T-helper 2 cell treated with Interferon-gamma antibody and Interleukin-4, amounts not matched to agents 5 μg/mL and 100 μg/mL, for 36 hours (primary cell): Measurements from ENCODE around the gene ADA.
A peak's percentile ranks its signal among the peaks of the same experiment; 100 is the strongest.
"Not testable (repeated sequence)": the region's sequence is repeated elsewhere in the genome, so short reads cannot be mapped to it uniquely, and the experiment has no call there.

Source experiments
- DNase-seq: peaks from one replicate; pipeline ENCODE4 v3.0.0; 2021; ENCODE audit warnings: low spot score
- H3K27ac Mint-ChIP-seq: one replicate; pipeline ENCODE4 v1.8.0; 2021; ENCODE audit warnings: mild to moderate bottlenecking, mixed read lengths
- H3K27me3 Mint-ChIP-seq: one replicate; pipeline ENCODE4 v1.8.0; 2021; ENCODE audit warnings: low read depth, mixed read lengths
- H3K36me3 Mint-ChIP-seq: one replicate; pipeline ENCODE4 v1.8.0; 2021; ENCODE audit warnings: low read depth, mixed read lengths
- H3K4me1 Mint-ChIP-seq: one replicate; pipeline ENCODE4 v1.8.0; 2021; ENCODE audit warnings: low read depth, mixed read lengths
- H3K4me3 Mint-ChIP-seq: one replicate; pipeline ENCODE4 v1.8.0; 2022; ENCODE audit warnings: mild to moderate bottlenecking, moderate library complexity, mixed read lengths
- H3K9me3 Mint-ChIP-seq: one replicate; pipeline ENCODE4 v1.8.0; 2021; ENCODE audit warnings: mixed read lengths

ADA gene

DNA sequence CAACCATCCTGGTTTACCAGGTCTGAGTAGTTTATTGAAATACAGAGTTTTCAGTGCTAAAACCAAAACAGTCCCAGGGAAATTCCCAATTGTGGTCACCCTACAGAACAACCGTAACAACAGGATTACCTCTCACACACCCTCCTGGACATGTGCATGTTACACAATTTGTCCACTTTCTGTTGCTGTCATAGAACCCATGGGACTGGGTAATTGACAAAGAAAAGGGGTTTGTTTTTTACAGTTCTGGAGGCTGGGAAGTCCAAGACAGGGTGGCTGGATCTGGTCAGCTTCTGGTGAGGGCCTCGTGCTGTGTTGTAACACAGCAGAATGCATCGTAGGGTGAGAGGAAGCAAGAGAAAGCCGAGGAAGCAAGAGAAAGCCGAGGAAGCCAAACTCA is 9.1 kb upstream of the ADA start:
- Mint-ChIP-seq H3K27ac (no peak overlapping the region), H3K9me3 (no peaks in the 10 kb centered on the region), H3K36me3 (peaks cover 36% of the 10 kb centered on the region), H3K27me3 (no peaks in the 10 kb centered on the region), H3K4me3 (no peak overlapping the region), H3K4me1 (peaks cover 17% of the 10 kb centered on the region)
- DNase-seq, result no peak

DNA sequence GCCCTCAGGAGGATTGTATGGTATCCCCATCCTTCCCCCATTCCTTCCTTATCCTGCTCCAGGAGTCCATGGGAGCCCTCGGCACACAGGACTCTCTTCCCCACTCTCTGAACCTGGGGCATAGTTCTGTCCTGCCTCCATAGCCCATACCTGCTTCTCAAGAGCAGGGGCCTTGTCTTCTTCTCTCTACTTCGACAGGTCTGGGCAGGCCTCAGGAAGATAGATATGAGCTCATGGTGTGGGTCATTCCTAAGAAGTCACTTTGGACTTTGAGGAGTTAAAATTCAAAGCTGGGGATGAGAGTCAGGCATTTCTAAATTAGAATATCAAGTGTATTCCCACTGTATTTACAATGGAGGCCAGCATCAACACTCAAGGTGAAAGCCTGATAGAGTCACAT is 8.4 kb upstream of the ADA start:
- H3K27me3 Mint-ChIP-seq, result no peaks in the 10 kb centered on the region
- H3K4me3 Mint-ChIP-seq, result no peak overlapping the region
- H3K4me1 Mint-ChIP-seq, result peaks cover 17% of the 10 kb centered on the region
- H3K36me3 Mint-ChIP-seq, result peaks cover 40% of the 10 kb centered on the region
- no peak overlapping the region for H3K27ac Mint-ChIP-seq
- DNase-seq, result no peak
- no peaks in the 10 kb centered on the region for H3K9me3 Mint-ChIP-seq

DNA sequence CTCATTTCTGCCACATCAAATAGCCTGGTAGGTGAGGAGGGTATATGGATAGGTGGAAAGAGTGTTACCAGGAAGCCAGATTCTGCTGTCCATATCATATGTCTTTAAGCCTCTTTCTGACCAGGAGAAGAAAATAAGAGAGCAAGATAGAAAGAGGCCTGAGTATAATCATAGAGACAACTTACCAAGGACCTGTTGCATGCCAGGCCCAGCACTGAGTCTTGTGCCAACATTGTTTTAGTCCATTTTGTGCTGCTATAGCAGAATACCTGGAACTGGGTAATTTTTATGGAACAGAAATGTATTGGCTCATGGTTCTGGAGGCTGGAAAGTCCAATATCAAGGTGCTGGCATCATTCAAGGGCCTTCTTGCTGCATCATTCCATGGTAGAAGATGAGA is 7.3 kb upstream of the ADA start:
- peaks cover 2% of the 10 kb centered on the region for H3K27me3 Mint-ChIP-seq
- no peaks in the 10 kb centered on the region for H3K9me3 Mint-ChIP-seq
- H3K27ac Mint-ChIP-seq, result no peak overlapping the region
- peaks cover 17% of the 10 kb centered on the region for H3K4me1 Mint-ChIP-seq
- no peak overlapping the region for H3K4me3 Mint-ChIP-seq
- peaks cover 42% of the 10 kb centered on the region for H3K36me3 Mint-ChIP-seq
- no peak for DNase-seq

DNA sequence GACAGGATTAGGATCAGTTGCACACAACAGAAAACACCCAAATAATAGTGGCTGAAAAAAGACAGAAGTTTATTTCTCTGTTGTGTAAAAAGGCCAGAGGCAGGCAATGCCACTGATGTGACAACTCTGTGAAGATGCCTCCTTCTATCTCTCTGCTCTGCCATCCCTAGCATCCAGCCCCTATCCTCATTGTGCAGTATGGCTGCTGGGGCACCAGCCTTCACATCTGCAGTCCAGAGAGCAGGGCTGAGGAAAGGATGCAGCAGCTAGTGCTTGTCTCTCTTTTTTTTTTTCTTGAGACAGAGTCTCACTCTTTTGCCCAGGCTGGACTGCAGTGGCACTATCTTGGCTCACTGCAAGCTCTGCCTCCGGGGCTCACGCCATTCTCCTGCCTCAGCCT is 6.4 kb upstream of the ADA start:
- Mint-ChIP-seq H3K36me3 (peaks cover 45% of the 10 kb centered on the region), H3K9me3 (no peaks in the 10 kb centered on the region), H3K4me1 (peaks cover 24% of the 10 kb centered on the region), H3K4me3 (no peak overlapping the region), H3K27ac (no peak overlapping the region), H3K27me3 (peaks cover 2% of the 10 kb centered on the region)
- no peak for DNase-seq

DNA sequence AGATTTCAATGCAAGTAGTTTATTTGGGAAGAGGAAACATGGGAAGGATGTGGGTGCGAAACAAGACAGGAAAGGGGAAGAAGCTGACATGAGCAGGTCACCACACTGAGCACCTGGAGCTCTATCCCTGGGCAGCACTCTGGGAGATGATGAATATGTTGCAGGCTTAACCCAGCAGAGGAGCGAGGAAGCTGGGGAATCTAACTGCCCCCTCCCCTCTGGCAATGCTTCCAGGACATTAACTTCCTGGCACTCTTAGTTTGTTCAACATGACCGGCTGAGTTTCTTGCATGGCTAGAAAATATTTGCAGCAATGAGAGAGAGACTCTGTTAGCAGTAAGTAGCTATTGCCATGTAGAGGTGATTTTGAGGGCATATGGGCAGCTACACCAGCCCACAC is 4.9 kb upstream of the ADA start:
- no peak overlapping the region for H3K27ac Mint-ChIP-seq
- H3K4me3 Mint-ChIP-seq, result no peak overlapping the region
- peaks cover 19% of the 10 kb centered on the region for H3K4me1 Mint-ChIP-seq
- H3K9me3 Mint-ChIP-seq, result no peaks in the 10 kb centered on the region
- peaks cover 40% of the 10 kb centered on the region for H3K36me3 Mint-ChIP-seq
- peaks cover 2% of the 10 kb centered on the region for H3K27me3 Mint-ChIP-seq
- DNase-seq, result no peak

DNA sequence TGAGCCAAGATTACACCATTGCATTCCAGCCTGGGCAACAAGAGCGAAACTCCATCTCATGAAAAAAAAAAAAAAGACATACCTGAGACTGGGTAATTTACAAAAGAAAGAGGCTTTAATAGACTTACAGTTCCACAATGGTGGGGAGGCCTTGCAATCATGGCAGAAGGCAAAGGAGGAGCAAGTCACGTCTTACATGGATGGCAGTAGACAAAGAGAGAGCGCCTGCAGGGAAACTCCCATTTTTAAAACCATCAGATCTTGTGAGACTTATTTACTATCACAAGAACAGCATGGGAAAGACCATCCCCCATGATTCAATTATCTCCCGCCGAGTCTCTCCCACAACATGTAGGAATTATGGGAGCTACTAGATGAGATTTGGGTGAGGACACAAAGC is 2.7 kb upstream of the ADA start:
- Mint-ChIP-seq H3K36me3 (peaks cover 38% of the 10 kb centered on the region), H3K4me1 (peaks cover 26% of the 10 kb centered on the region)
- not testable (repeated sequence) for H3K9me3 Mint-ChIP-seq, DNase-seq, H3K27ac Mint-ChIP-seq, H3K4me3 Mint-ChIP-seq, H3K27me3 Mint-ChIP-seq

DNA sequence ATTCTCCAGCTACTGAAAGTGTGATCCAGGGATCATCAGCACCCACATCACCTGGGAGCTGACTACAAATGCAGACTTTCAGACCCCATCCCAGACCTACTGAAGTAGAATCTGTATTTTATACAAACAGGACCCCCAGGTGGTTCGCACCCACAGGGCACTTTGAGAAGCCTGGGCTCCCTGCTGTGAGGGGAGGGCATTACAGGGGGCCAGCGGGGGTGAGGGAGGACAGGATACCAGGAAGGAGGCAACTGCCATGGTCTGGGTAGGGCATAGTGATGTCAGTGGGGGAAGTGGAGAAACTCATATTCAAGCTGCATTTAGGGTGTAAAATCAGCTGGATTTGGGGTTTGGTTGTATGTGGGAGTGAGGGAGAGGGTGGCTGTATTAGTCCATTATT is 2.0 kb upstream of the ADA start:
- Mint-ChIP-seq H3K27ac (no peak overlapping the region), H3K27me3 (peaks cover 2% of the 10 kb centered on the region), H3K4me1 (peaks cover 33% of the 10 kb centered on the region), H3K4me3 (peak overlapping the region; percentile 60), H3K36me3 (peaks cover 36% of the 10 kb centered on the region), H3K9me3 (no peaks in the 10 kb centered on the region)
- no peak for DNase-seq

DNA sequence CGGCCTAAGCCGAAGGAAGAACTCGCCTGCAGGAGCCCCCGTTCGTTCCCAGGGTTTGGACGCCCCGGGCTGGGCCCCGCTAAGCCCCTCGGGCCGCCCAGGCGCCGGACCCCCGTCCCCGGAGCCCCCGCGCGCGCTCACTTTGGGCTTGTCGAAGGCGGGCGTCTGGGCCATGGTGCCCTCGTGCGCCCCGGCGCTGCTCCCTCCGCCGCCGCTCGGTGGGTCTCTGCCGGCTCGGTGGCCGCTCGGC is 140 bp downstream of the ADA start:
- peak overlapping the region; percentile 95 for H3K4me3 Mint-ChIP-seq
- H3K36me3 Mint-ChIP-seq, result peaks cover 28% of the 10 kb centered on the region
- H3K27ac Mint-ChIP-seq, result peak overlapping the region; percentile 86
- no peak for DNase-seq
- H3K9me3 Mint-ChIP-seq, result no peaks in the 10 kb centered on the region
- peaks cover 2% of the 10 kb centered on the region for H3K27me3 Mint-ChIP-seq
- peaks cover 46% of the 10 kb centered on the region for H3K4me1 Mint-ChIP-seq

DNA sequence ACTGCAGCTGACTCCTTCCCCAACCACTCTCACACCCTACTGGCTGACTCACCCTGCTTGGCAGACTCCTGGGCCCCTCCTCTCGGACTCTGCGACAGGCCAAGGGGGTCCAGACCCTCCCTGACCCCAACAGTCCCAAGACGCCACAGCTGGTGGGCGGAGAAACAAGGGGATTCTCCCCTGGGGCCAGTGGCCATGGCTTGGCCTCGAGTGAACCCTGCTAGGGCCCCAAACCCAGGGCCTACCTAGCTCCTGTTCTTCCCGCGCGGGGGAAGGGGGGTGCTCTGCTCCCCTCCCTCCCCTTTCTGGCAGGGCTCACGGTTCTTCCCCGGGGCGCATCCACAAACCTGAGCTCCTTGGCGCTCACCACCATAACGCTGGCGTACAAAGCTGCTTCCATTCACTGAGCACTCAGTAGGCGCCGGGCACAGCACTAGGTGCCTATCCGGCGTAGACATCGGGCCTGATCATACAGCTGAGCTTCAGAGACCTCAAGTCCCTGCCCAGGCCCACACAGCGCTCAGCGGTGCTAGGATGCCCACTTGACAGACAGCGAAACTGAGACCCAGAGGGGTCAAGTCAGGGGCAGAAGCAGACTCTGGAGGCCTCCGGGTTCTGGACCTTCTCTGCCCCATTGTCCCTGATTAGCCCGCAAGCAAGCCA is 597 bp downstream of the ADA start:
- peak; percentile 27 for DNase-seq
- no peaks in the 10 kb centered on the region for H3K9me3 Mint-ChIP-seq
- peaks cover 2% of the 10 kb centered on the region for H3K27me3 Mint-ChIP-seq

DNA sequence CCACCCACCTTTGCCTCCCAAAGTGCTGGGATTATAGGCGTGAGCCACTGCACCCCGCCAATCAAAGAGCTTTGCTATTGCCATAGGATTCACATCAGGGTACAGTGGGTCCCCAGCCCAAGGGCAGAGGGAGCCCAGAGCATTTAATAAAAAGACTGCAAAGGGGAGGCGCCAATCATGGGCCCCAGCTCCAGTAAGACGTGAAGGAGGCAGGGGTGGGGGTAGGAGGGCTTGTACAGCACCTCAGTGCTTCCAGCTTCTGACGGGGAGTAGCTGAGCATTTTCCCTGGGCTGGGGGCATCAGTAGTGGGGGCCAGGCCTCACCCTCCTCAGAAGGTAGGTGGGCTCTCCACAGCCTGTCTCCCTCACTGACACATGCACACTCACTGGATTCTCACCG is 1.5 kb downstream of the ADA start:
- Mint-ChIP-seq H3K4me1 (peaks cover 58% of the 10 kb centered on the region), H3K27ac (peak overlapping the region; percentile 86), H3K27me3 (peaks cover 2% of the 10 kb centered on the region), H3K4me3 (peak overlapping the region; percentile 95), H3K9me3 (no peaks in the 10 kb centered on the region), H3K36me3 (peaks cover 27% of the 10 kb centered on the region)
- DNase-seq, result no peak

More for the DNA sequence above, 597 bp downstream of the ADA start:
- Mint-ChIP-seq H3K36me3 (peaks cover 33% of the 10 kb centered on the region), H3K27ac (peak overlapping the region; percentile 86), H3K4me1 (peaks cover 51% of the 10 kb centered on the region), H3K4me3 (peak overlapping the region; percentile 95)

DNA sequence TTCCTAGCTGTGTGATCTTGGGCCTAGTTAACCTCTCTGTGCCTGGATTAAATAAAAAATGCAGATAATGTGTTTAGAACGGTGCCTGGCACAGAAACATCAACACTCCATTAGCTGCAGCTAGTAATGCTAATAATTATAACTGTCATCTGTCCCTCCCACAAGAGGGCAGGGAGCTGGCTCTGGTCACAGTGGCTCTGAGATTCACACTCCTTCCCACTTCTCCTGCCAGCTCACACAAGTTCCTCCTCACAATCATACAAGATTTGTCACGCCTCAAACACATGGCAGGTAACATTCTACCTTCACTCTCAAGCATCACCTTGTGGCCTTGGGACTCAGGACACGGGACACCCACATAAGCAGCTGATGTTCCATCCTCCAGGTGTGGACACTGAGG is 2.4 kb downstream of the ADA start:
- Mint-ChIP-seq H3K9me3 (no peaks in the 10 kb centered on the region), H3K27ac (peak overlapping the region; percentile 18), H3K4me1 (peaks cover 66% of the 10 kb centered on the region), H3K27me3 (peaks cover under 1% of the 10 kb centered on the region), H3K4me3 (peak overlapping the region; percentile 68), H3K36me3 (peaks cover 25% of the 10 kb centered on the region)
- no peak for DNase-seq

DNA sequence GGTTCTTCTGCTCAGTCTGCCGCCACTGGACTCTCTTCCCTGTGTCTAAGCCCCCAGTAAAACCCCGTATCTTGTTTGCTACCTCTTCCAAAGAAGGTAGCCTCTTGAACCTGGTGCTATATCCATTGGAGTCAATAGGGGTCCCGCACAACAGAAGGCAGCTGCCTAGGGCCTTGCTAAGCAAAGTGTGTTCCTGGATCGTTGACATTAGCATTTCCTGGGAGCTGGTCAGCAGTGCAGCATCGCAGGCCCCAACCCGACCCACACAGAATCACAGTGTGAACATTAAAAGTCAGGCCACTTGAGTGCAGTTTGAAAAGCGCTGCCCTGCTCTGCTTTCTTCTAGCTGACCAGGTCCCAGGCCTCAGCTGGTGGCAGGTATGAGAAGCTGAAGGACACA is 2.9 kb downstream of the ADA start:
- Mint-ChIP-seq H3K4me1 (peaks cover 69% of the 10 kb centered on the region), H3K27me3 (no peaks in the 10 kb centered on the region), H3K4me3 (peak overlapping the region; percentile 68), H3K27ac (no peak overlapping the region), H3K36me3 (peaks cover 23% of the 10 kb centered on the region), H3K9me3 (no peaks in the 10 kb centered on the region)
- no peak for DNase-seq

DNA sequence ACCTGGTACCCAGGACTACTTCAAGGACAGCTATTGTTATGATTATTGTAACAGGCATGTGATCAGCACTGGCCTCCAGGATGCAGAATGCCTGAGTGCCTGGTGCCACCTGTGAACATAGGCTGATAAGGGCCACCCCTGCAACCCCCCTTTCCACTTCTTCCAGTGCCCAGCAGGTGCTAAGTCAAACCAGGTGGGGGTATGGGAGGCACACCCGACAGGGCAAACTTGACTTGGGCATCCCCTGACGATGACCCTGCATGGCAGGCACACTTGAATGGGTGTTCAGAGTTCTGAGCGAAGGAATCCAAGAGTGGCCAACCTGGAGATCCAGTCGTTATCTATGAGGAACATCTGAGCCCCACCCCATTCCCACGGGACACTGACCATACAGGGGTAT is 3.4 kb downstream of the ADA start:
- Mint-ChIP-seq H3K27me3 (no peaks in the 10 kb centered on the region), H3K4me1 (peaks cover 70% of the 10 kb centered on the region), H3K4me3 (no peak overlapping the region), H3K9me3 (no peaks in the 10 kb centered on the region), H3K27ac (no peak overlapping the region), H3K36me3 (peaks cover 23% of the 10 kb centered on the region)
- no peak for DNase-seq

DNA sequence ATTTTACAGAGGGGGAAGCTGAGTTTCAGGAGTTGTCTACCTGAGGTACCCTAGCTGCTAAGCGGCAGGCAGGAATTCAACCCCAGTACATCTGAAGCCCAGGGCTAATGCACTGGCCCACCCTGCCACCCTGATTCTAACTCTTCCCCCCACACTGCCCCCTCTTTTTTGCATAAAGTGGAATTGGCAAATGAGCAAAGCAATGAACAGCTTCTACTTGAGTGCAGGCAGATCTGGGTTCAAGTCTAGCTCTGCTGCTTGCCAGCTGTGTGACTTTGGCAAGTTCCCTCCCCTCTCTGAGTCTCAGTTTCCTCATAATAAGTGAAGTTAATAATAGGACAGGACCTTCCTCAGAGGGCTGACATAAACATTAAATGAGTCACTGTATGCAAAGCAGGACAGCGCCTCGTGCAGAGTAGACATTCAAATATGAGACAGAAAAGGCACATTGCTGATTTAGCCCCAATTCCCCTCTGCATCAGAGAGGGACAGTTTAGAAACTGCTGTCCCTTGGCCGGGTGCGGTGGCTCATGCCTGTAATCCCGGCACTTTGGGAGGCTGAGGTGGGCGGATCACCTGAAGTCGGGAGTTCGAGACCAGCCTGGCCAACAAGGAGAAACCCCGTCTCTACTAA is 4.7 kb downstream of the ADA start:
- H3K9me3 Mint-ChIP-seq, result no peaks in the 10 kb centered on the region
- H3K4me1 Mint-ChIP-seq, result peaks cover 78% of the 10 kb centered on the region
- DNase-seq, result no peak
- peak overlapping the region; percentile 82 for H3K4me3 Mint-ChIP-seq
- peak overlapping the region; percentile 97 for H3K27ac Mint-ChIP-seq
- H3K27me3 Mint-ChIP-seq, result no peaks in the 10 kb centered on the region
- peaks cover 26% of the 10 kb centered on the region for H3K36me3 Mint-ChIP-seq
